ENCODE data around the gene TSHZ2.

DNA sequence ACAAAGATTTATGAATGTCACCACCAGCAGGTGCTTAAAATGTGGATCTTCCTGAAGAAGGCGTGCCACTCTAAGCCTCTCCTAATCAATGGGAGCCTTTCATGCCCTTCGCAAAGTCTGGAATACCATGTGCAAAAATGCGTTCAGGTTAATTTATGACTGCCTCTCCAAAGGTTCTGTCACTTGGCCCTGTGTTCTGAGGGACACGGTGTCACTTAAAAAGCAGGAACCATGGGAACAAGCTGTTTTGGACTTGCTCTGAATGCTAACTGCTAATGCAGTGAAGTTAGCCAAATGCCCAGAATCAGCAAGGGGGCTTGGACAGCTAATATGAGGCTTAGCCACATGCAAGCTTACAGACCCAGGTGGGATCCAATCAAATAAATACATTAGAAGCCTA lies 250.3 kb downstream of the TSHZ2 start:
- TF ChIP-seq, protein P1, sequence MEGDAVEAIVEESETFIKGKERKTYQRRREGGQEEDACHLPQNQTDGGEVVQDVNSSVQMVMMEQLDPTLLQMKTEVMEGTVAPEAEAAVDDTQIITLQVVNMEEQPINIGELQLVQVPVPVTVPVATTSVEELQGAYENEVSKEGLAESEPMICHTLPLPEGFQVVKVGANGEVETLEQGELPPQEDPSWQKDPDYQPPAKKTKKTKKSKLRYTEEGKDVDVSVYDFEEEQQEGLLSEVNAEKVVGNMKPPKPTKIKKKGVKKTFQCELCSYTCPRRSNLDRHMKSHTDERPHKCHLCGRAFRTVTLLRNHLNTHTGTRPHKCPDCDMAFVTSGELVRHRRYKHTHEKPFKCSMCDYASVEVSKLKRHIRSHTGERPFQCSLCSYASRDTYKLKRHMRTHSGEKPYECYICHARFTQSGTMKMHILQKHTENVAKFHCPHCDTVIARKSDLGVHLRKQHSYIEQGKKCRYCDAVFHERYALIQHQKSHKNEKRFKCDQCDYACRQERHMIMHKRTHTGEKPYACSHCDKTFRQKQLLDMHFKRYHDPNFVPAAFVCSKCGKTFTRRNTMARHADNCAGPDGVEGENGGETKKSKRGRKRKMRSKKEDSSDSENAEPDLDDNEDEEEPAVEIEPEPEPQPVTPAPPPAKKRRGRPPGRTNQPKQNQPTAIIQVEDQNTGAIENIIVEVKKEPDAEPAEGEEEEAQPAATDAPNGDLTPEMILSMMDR (IDR thresholded peaks at IDR 0.05) = no peak
- TF ChIP-seq EZH2 (IDR thresholded peaks at IDR 0.05; ENCODE audit: borderline replicate concordance, insufficient read depth, low read depth, low read length, poor library complexity, severe bottlenecking) = no peak
